ENCODE data around the gene CCNB2.
A peak's percentile ranks its signal among the peaks of the same experiment; 100 is the strongest.
"Not testable (repeated sequence)": the region's sequence is repeated elsewhere in the genome, so short reads cannot be mapped to it uniquely, and the experiment has no call there.

The CCNB2 gene

DNA sequence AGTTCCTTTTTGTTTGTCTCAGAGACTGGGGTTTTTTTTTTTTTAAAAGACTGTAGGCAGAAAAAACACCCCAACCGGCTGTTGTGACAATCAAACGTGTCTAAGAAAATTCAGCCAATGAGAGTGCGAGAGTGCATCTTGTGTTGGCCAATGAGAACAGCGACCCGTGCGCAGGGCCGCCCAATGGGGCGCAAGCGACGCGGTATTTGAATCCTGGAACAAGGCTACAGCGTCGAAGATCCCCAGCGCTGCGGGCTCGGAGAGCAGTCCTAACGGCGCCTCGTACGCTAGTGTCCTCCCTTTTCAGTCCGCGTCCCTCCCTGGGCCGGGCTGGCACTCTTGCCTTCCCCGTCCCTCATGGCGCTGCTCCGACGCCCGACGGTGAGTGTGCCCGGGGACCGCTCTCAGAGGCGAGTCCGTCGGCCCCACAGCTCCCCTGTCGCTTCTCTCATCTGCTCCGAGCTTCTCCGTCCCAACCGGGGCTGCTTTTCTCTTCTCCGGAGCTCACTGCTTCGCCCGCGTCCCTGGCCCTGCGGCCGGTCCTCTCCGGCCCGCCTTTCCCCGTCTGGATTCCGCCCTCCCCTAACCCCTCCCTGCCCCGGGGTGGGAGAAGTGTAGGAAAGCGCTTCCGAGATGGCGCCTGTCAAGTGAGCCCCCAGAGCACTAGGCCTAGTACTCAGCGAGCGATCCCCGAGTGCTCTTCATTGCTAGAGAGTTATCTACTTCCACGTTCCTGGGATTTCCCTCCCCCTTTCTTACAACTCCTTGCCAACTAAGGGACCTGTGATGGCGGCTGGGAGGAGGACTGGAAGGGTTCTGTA lies at the start of gene CCNB2:
Gene CCNB2 (plus strand): TSS at position 235 of the 821 bp plus-strand sequence. CDS start 123 bp downstream, at position 358.
- peak; percentile 88 for DNase-seq (ENCODE audit: low spot score)

DNA sequence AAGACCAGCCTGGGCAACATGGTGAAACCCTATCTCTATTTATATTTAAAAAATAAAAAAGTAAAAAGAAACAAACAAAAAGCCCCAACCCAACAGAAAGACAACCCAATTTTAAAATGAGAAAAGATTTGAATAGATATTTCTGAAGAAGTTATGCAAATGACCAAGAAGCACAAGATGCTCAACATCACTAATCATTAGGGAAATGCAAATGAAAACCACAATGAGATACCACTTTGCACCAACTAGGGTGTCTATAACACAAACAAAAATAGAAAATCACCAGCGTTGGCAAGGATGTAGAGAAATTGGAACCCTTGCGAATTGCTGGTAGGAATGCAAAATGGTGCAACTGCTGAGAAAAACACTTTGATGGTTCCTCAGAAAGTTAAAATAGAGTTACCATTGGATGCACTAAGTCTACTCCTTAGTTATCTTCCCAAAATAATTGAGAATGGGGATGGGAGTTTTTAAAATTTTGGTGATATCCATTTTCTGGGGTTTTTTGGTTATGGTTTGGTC lies 45.8 kb upstream of the CCNB2 start:
- no peak for DNase-seq (ENCODE audit: low spot score)

DNA sequence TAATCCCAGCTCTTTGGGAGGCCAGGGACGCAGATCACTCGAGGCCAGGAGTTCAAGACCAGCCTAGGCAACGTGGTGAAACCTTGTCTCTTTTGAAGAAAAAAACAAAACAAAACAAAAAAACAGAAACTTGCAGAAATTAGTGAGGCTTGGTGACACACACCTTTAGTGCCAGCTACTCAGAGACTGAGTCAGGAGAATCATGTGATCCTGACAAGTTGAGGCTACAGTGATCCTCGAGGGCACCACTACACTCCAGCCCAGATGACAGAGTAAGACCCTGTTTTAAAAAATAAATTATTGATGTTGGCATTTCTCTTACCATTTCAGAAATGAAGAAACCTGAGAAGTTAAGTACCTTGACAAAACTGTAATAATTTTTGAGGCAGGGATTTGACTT lies 44.6 kb upstream of the CCNB2 start:
- no peak for DNase-seq (ENCODE audit: low spot score)

DNA sequence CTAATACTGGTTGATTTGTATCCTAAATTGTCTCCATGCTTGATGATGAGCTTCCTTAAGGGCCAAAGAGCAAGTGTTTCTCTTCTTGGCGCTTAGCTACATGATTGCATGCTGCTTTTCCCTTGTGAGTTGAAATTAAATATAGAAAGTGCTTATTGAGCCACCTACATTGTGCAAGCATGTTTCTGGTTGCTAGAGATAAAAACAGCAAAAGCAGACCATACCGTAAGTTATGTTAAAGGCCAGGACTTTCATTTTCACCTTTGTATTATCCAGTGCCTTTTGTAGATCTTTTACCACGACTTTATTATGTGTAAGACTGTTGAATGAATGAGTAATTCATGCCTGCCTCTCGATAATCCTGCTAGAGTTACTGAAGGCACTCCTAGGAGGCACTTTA lies 41.9 kb upstream of the CCNB2 start:
- DNase-seq (ENCODE audit: low spot score) = no peak

DNA sequence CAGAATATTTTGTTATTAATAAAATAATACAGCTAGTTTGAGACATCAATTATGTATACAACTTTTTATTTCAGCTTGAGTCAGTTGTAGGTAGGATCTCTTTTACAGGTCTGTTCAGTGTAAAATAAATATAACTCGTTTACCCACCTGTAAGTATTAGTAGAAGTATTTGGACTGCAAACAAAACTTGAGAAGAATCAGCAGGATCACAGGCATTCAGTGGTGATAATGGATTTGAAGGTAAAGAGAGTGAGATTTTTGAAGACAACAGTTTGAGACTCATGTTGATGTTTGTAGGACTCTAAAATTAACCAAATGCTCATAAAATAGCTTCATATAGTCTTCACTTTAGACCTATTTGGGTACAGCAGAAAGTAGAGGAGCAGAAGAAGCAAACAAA lies 35.5 kb upstream of the CCNB2 start:
- DNase-seq (ENCODE audit: low spot score) = no peak

DNA sequence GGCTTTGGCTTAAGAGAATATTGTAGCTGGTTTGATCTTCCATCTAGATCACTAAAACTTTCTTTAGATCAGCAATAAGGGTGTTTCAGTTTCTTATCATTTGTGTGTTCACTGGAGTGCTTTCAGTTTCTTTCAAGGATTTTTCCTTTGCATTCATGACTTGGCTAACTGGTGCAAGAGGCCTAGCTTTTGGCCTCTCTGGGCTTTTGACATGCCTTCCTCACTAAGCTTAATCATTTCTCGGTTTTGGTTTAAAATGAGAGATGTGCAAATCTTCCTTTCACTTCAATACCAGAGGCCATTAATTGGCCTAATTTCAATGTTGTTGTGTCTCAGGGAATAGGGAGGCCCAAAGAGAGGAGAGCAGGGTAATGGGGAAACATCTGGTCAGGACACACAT lies 30.3 kb upstream of the CCNB2 start:
- no peak for DNase-seq (ENCODE audit: low spot score)

DNA sequence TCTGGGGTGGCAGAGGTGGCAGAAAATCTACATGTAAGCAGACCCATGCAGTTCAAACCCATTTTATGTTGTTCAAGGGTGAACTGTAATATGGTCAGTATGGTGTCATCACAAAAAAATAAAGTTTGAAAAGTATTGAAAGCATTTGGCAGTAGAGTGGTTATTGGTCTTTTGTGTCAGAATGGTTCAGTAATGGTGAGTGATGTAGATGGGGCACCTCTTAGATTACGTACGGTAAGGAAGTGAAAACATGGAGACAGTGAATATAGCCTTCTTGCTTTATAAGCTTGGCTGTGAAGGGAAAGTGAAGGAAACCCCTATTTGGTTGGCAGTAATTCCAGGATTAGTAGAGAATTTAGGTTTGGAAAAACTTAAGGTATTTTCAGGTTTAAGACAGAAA lies 17.2 kb upstream of the CCNB2 start:
- DNase-seq (ENCODE audit: low spot score) = no peak

DNA sequence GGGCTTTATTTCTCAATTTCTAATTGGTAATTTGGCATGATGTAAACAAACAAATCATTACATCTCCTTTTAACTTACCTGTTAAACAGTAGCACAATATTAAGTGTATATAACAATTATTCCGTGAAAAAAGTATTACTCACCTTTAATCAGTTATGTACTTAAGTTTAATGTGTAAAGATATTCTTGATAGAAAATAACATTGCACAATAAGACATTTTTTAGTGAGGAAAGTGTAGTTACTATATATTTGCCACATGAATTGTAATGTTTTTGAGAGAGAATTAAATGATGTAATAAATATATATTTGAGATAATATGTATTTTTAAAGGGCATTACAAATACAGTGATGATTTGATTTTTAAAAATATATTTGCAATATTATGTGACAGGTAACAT lies 10.9 kb upstream of the CCNB2 start:
- no peak for DNase-seq (ENCODE audit: low spot score)

DNA sequence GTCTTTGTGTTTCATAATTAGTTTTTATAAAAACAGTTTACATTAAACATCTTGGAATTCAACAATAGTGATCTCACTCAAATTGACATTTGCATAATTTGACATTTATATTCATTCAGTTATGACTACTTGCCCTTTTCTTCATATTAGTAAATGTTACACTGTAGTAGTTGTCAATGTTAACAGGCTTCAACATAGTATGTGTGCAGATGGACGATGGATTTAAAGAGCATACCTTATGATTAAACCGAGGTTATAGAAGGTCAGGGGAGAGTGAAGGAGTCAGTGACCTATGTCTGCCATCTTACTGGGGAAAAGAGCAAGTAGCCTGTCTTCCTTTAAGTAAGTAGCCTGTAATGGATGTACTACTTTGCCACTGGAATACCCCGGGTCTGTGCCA lies 8.5 kb upstream of the CCNB2 start:
- DNase-seq (ENCODE audit: low spot score) = no peak

DNA sequence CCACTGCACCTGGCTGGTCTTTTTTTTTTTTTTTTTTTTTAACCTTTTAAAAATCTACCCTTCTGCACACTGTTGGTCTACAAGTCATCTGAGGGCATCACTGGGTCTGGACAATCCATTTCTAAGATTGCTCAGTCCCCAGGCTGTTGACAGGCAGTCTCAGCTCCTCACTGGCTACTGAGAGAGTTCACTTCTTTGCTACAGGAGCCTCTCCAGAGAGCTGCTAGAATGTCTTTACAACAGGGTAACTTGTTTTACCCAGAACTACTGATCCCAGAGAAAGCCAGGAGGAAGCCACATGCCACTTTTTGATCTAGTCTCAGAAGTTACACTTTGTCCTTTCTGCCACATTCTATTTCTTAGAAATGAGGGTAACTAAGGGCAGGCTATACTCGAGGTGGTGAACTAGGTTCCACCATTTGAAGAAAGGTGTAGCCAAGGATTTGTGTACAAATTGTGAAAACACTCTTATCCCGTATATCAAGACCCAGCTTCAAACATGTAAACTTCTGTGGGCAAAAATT lies 5.7 kb upstream of the CCNB2 start:
- no peak for DNase-seq (ENCODE audit: low spot score)

DNA sequence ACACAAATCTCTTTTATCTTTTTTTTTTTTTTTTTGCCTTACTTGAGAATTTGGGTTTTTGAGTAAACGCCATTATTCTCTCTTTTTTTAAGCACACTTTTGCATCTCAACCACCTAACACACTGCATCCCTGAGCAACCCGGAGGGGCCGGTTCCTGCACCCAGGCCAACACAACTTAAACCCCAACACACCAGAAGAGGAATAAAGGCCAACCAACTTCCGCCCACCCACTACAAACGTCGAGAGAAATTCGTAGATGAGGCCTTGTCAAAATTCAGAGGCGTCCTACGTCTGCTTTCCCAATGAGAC lies 389 bp upstream of the CCNB2 start:
- no peak for DNase-seq (ENCODE audit: low spot score)

DNA sequence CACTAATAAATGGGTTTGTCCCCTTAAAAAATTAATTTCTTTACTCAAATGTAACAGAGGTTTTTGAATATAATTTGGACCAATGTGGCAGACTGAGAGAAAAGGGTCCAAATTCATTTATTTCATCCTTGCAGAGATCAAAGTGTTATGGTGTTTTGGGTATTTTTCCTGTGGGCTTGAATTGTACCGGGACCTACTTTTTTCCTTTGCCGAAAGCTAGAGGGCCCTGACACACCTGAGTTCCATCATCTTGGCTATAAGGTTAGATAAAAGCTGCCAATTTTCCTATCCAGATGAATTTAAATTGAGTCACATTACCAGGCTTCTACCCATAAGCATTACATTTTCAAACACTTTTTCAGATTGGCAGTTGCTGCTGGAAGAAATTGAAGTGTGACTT lies 908 bp downstream of the CCNB2 start:
- no peak for DNase-seq (ENCODE audit: low spot score)

DNA sequence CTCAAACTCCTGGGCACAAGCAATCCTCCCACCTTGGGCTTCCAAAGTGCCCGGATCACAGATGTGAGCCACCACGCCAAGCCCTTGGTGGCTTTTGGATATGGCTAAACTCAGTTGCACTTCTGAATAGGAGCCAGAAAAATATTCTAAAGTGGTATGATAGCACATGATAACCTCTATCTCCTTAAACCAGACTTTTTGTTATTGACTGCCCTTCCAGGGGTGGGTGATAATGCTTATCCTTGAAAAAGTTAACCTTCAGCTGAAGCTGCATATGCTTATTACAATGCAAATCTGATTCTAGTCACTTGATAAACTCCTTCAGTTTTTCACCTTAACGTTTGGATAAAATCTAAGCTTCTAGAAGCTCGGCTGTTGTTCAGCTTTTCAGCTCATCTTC lies 6.3 kb downstream of the CCNB2 start:
- no peak for DNase-seq (ENCODE audit: low spot score)

DNA sequence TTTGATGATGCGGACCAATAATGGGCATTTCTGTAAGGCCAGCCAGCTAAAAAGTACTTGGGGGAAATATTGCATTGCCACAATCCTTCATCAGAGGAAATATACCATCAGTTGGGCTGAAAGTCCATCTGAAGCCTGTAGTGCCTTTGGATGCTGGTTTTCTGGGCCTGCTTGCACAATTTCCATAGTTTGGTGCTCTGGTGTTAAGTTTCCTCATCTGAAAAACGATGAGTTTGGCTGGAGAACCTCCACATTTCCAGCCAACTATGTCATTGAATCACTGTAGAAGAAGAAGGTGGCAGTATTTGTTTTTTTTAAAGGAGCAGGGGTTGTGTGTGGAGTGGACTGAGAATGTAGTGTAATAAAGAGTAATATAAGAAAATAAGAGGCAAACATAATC lies 10.1 kb downstream of the CCNB2 start:
- DNase-seq (ENCODE audit: low spot score) = no peak

DNA sequence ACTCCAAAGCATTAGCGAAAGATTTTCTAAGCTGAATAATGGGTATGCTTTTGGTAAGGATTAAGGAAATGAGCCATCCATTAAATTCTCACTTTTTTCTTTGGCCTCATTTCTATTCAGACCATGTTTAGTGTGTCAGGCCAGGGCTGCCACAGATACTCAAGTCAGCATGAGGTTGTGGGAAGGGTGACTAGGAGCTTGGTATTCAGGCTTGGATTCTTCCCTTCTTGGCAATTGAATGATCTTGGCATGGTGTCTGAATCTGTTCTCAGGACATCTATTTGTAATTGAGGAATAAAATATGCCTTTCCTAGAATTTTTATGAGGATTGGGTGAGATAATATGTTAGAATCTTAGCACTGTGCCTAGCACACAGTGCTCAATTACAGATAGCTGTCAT lies 11.2 kb downstream of the CCNB2 start:
- no peak for DNase-seq (ENCODE audit: low spot score)

DNA sequence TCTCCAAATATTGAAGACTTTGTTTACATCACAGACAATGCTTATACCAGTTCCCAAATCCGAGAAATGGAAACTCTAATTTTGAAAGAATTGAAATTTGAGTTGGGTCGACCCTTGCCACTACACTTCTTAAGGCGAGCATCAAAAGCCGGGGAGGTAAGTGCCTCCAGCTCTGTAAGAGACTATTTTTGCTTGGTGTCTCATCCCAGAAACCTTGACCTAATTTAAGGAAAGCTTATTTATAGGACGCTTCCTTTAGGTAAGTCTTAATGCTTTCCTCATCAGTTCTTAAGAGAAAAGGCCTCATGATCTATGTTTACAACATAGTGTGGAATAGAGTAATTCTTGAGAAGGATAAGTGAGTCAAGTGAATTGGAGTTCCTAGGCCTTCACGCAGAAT lies 11.8 kb downstream of the CCNB2 start:
- no peak for DNase-seq (ENCODE audit: low spot score)

DNA sequence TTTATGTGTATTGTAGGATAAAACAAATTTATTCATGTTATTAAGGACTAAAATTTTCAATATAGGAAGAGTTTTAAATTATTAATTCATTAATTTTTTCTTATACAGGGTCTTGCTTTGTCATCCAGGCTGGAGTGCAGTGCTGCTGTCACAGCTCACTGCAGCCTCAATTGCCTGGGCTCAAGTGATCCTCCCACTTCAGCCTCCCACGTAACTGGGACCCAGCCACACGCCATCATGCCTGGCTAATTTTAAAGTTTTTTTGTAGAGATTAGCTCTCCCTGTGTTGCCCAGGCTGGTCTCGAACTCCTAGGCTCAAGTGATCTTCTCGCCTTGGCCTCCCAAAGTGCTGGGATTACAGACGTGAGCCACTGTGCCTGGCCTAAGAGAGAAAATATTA lies 14.7 kb downstream of the CCNB2 start:
- DNase-seq (ENCODE audit: low spot score) = no peak

DNA sequence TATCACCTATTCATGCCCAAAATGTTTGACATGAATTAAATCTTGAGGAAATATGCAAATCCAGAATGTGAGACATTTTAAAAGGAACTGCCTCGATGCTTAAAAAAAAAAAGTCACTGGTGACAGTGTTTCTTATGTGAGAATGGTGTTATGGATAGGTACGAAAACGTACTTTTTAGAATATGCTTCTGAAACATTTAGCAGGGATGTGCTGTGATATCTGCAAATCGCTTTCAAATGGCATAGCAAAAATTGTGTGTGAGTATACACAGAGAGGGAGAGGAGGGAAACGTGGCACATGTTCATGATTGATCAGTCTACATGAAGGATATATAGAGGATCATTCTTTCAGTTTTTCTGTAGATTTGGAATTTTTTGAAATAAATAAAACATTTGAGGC lies 16.0 kb downstream of the CCNB2 start:
- DNase-seq (ENCODE audit: low spot score) = no peak

DNA sequence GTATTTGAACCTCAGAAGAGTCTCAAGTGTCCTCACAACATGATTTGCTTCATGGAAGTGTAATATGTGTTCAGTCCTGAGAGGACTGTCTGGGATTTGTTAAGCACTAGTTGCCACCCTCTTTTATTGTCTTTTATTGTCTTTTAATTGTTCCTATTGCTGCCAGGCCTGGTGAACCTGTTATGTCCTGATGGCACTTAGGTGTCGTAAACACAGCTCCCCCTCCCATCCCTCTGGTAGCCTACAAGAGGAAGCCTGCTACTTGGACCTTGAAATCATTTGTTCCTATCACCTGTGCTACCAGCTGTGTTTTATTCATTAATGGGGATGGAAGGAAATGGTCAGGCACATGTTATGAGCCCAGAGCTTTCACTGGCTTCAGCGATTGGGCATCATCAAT lies 19.3 kb downstream of the CCNB2 start:
- DNase-seq (ENCODE audit: low spot score) = no peak

DNA sequence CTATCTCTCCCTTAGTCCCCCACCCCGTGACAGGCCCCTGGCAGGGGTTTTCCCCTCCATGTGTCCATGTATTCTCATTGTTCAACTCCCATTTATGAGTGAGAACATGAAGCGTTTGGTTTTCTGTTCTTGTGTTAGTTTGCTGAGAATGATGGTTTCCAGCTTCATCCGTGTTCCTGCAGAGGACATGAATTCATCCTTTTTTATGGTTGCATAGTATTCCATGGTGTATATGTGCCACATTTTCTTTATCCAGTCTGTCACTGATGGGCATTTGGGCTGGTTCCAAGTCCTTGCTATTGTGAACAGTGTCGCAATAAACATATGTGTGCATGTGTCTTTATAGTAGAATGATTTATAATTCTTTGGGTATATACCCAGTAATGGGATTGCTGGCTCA lies 20.7 kb downstream of the CCNB2 start:
- DNase-seq (ENCODE audit: low spot score) = not testable (repeated sequence)

DNA sequence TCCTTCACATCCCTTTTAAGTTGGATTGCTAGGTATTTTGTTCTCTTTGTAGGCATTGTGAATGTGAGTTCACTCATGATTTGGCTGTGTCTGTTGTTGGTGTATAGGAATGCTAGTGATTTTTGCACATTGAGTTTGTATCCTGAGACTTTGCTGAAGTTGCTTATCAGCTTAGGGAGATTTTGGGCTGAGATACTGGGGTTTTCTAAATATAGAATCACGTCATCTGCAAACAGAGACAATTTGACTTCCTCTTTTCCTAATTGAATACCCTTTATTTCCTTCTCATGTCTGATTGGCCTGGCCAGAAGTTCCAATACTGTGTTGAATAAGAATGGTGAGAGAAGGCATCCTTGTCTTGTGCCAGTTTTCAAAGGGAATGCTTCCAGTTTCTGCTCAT lies 22.3 kb downstream of the CCNB2 start:
- DNase-seq (ENCODE audit: low spot score) = not testable (repeated sequence)

DNA sequence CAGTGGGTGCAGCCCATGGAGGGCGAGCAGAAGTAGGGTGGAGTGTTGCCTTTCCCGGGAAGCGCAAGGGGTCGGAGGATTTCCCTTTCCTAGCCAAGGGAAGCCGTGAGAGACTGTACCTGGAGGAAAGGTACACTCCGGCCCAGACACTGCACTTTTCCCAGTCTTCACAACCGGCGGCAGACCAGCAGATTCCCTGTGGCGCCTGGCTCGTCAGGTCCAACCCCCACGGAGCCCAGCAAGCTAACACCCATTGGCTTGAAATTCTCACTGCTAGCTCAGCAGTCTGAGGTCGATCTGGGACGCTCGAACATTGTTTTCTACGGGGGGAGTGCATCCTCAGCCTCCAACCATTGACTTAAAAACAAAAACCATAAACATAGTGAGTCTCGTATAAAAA lies 26.5 kb downstream of the CCNB2 start:
- no peak for DNase-seq (ENCODE audit: low spot score)

DNA sequence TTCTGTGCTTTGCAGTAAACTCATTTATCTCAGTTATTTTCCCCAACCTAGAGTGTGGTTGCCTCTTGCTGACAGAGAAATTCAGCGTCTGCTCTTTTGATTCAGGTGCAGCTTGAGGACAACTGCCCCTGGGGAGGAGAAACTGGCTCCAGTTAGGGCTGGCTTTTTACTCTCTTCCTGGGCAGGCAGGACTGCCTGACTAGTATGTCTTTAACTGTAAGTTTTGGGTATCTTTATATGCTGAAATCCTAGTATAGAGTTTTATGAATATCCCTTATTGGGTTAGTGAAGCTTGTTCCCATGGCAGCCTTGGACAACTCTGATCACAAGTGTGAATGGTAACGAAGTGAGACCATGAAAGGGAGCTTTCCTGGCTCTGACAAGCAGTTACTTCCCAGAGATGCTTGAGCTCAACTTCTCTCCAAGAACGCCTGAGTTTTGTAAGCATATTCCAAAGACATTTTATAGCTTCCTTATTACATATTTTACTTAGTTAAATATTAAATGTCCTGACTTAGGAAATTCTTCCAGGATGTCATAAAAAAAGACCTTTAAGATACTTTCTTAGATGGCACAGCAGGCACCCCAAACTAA lies 27.1 kb downstream of the CCNB2 start:
- DNase-seq (ENCODE audit: low spot score) = no peak

DNA sequence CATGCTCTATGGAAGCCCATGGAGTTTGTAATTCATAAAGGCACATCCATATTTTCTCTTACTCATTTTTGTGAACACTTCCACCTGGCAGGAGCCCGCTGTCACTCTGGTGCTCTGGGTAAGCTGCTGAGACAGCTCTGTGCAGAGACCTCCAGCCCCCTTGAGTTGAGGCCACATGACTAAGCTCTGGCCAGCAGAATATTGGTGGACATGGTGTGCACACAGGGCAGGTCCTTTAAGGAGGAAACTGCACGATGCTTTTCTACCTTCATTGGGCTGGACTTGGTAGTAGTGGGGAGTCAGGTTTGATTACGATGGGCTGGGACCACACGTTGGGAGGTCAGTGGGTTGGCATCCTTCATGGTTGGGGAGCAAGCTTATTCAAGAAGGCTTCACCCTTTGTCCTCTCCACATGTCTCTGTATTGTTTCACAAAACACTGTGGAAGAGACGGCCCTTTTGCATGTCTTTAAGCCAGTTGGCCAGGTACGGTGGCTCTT lies 29.0 kb downstream of the CCNB2 start:
- DNase-seq (ENCODE audit: low spot score) = no peak

Measured in CD4-positive, alpha-beta T cell treated with Interleukin-15 for 4 hours (primary cell).